H54 (cell line): Measurements from ENCODE around the gene ASCC3.

Experiments
- DNase-seq: peaks from one replicate; pipeline ENCODE4 v3.0.0; 2011; ENCODE audit warnings: low spot score, mixed read lengths; ENCODE audit not compliant: insufficient read length
- FAIRE-seq: peaks from 3 replicates; lab custom pipeline; 2011; peaks lifted over from hg19 to GRCh38; lab: Jason Lieb, UNC
- POLR2A ChIP-seq: IDR thresholded peaks from 2 replicates; pipeline ENCODE4 v1.6.1; 2011; ENCODE audit warnings: low read depth, mild to moderate bottlenecking, low read length

ASCC3 gene

GRCh38 chr6:100700009-100700408, 181.1 kb downstream of the ASCC3 start:
- no peak for TF ChIP-seq POLR2A
- no peak for FAIRE-seq
- no peak for DNase-seq

DNA sequence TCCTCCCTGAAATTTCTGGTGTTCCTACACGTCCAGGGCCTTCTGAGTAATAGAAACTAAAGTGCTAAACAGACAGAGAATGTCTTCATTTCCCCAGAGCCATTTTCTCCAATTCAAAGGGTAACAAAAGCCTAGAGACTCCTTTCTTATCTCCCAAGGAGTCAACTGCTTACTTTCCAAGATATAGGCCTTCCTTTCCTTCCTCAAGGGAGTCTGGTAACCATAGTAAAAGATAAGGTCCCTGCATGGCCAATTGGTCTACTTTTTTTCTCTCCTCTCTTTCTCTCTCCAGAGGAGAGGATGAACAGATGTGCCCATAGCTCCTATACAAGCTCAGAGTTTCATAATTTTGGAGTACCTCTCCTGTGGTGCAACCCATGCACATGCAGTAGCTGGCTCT, 185.7 kb downstream of the ASCC3 start:
- DNase-seq, result no peak
- FAIRE-seq, result no peak
- TF ChIP-seq POLR2A, result no peak

GRCh38 chr6:100693249-100693927, 187.7 kb downstream of the ASCC3 start:
- TF ChIP-seq POLR2A, result no peak
- no peak for DNase-seq
- FAIRE-seq, result no peak

- FAIRE-seq, result no peak
- DNase-seq, result no peak
- TF ChIP-seq POLR2A, result no peak
Measured at GRCh38 chr6:100691972-100692371, 189.2 kb downstream of the ASCC3 start.

GRCh38 chr6:100686216-100686615, 194.9 kb downstream of the ASCC3 start:
- no peak for TF ChIP-seq POLR2A
- FAIRE-seq, result no peak
- no peak for DNase-seq

- FAIRE-seq (no peak), DNase-seq (no peak)
- TF ChIP-seq POLR2A, result no peak
Measured at GRCh38 chr6:100685747-100686146, 195.4 kb downstream of the ASCC3 start.

GRCh38 chr6:100680163-100680562, 201.0 kb downstream of the ASCC3 start:
- TF ChIP-seq POLR2A, result no peak
- no peak for DNase-seq
- no peak for FAIRE-seq

DNA sequence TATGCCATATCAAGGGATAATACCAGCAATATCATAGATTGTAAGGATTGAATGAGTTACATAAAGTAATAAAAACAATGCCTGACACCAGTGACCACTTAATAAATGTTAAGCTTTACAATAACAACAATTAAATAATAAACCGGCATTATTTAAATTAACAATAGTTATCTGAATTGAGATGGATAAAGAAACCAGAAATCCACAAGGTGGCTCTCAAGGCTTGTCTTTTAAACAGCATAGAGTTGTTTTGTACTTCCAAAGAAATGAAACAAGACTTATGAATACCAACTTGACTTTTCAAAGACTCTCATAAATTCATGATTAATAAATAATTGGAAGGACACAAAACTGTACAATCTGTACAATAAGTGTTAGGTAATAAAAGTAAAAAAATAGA, 203.1 kb downstream of the ASCC3 start:
- no peak for TF ChIP-seq POLR2A
- FAIRE-seq (no peak), DNase-seq (no peak)

DNA sequence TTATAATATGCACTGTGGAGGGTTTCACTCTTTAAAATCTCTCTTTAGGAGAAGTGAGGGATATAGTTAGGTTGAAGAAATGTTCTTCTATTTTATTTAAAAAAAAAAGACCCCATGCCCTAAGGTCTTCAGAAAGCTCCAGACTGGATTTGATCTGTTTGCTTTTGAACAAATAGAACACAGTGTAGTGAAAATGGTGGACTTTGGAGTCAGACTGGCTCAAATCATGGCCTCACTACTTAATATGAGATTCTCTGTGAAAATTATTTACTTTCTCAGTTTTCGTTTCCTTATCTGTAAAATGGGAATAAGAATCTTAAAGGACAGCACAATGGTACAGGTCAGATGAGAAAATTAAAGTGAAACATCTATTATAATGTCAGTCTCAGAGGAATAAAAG, 203.9 kb downstream of the ASCC3 start:
- FAIRE-seq, result no peak
- TF ChIP-seq POLR2A, result no peak
- no peak for DNase-seq

DNA sequence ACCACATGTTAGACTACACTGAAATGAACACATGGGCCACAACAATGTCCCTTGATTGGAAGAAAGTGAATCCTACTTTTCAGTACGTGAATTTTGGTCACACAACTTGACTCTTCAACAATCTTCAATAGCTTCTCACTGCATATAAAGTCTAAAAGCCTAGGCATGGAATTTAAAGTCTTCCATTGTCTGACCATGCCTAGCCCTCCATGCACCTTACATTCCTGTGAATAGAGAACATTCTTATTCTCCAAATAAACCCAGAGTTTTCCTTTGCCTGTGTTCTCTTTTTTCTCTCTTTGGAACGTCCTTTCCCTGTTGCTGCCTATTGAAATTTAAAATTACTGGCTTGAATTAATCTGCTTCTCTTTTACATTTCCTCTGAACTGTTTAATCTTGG, 207.5 kb downstream of the ASCC3 start:
- DNase-seq (no peak), FAIRE-seq (no peak)
- no peak for TF ChIP-seq POLR2A

DNA sequence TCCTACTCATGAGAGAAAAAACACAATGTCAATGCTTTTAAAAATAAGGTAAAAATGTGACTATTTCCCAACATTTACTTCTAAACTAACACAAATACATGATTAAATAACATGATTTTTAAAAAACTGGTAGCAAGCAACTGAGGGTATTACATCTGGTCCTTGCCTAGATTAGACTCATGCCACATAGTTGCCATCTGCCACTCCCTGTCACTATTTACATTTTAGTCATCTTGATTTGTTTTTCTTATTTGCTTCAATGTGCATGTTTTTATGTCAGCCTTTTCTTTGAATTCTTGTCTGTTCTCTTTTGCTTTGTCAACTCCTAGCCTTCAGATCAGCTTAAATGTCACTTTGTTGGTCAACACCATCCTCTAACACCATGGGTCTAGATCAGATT, 209.4 kb downstream of the ASCC3 start:
- no peak for TF ChIP-seq POLR2A
- no peak for FAIRE-seq
- DNase-seq, result no peak

DNA sequence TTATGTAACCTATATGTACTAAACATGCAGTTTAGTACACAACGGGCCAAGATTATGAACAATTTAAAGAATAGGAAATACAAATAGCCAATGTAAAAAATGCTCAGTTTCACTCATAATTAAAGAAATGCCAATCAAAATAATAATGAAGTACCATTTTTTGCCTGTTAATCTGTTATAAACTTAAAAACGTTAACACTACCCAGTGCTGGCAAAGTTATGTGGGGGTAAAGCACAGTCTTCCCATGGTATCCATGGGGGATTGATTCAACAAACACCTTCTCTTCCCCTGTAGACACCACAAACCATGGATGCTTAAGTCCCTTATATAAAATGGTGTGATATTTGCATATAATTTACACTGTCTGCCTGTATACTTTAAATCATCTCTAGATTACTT, 211.1 kb downstream of the ASCC3 start:
- no peak for FAIRE-seq
- TF ChIP-seq POLR2A, result no peak
- DNase-seq, result no peak

DNA sequence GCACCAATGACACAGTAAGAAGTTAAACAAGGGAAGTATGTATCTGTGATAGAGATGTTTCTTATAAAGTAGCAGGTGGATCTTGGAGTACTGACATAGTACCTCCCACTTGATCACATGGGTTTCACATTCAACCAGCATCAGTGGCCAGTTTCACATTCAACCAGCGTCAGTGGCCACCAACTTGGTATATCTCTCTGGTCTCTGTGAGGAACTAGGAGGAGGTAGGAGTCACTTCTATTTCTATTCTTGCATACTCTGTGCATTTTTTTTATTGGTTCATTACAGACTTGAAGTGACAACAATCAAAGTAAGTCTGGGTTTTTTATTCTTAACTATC, 216.1 kb downstream of the ASCC3 start:
- TF ChIP-seq POLR2A, result no peak
- DNase-seq, result no peak
- no peak for FAIRE-seq

GRCh38 chr6:100664274-100665040, 216.7 kb downstream of the ASCC3 start:
- no peak for FAIRE-seq
- no peak for DNase-seq
- no peak for TF ChIP-seq POLR2A
